OCI-LY3 (cell line): ENCODE results near the gene COMT.

Source experiments
- H2AFZ ChIP-seq: fragments of 200-600, 300-600 bp; shearing (Covaris generic); 2 replicates; pipeline ENCODE4 v1.6.0; 2014; ENCODE audit warnings: antibody characterized with exemption, low read depth, low read length
- H3K27ac ChIP-seq: fragments of 200-600, 300-600 bp; sonication (generic); 2 replicates; pipeline ENCODE4 v1.5.1; 2014; ENCODE audit warnings: mild to moderate bottlenecking, low read length, moderate library complexity, mixed read lengths
- H3K27me3 ChIP-seq: fragments of 200-600, 300-600 bp; sonication (generic); 2 replicates; pipeline ENCODE4 v1.6.1; 2014; ENCODE audit warnings: low read depth, low read length, mixed read lengths
- H3K36me3 ChIP-seq: fragments of 200-600, 300-600 bp; sonication (generic); replicated peaks from 2 replicates; pipeline ENCODE3; 2014; ENCODE audit warnings: low read depth, low read length, mixed read lengths
- H3K4me1 ChIP-seq: fragments of 300-600, 200-600 bp; sonication (generic); 2 replicates; pipeline ENCODE4 v1.6.1; 2014; ENCODE audit warnings: low read length, mixed read lengths
- H3K4me2 ChIP-seq: fragments of 200-600, 300-600 bp; sonication (generic); 2 replicates; pipeline ENCODE4 v1.6.1; 2014; ENCODE audit warnings: low read length, mixed read lengths
- H3K4me3 ChIP-seq: fragments of 300-600, 200-600 bp; sonication (generic); 2 replicates; pipeline ENCODE4 v1.5.1; 2014; ENCODE audit warnings: antibody characterized with exemption, mild to moderate bottlenecking, low read length, moderate library complexity
- H3K79me2 ChIP-seq: fragments of 300-600, 200-600 bp; shearing (Covaris generic); 2 replicates; pipeline ENCODE4 v1.6.1; 2014; ENCODE audit warnings: mild to moderate bottlenecking, low read length, mixed read lengths
- H3K9ac ChIP-seq: fragments of 300-600, 200-600 bp; shearing (Covaris generic); 2 replicates; pipeline ENCODE4 v1.6.0; 2014; ENCODE audit warnings: mild to moderate bottlenecking, low read length, moderate library complexity
- H3K9me3 ChIP-seq: fragments of 200-600, 300-600 bp; shearing (Covaris generic); 2 replicates; pipeline ENCODE4 v1.6.1; 2014; ENCODE audit warnings: low read length, mixed read lengths; ENCODE audit not compliant: insufficient read depth
- H4K20me1 ChIP-seq: fragments of 200-600, 300-600 bp; sonication (generic); 2 replicates; pipeline ENCODE4 v1.6.1; 2016; ENCODE audit warnings: low read length, mixed read lengths; ENCODE audit not compliant: insufficient read depth
- CTCF ChIP-seq: fragments of 200-600, 300-600 bp; sonication (generic); IDR thresholded peaks from 2 replicates; pipeline ENCODE4 v1.5.1; 2014; ENCODE audit warnings: antibody characterized with exemption, low read length, low read depth
- EZH2phosphoT487 ChIP-seq: fragments of 200-600 bp; shearing (Covaris generic); IDR thresholded peaks from 2 replicates; pipeline ENCODE4 v1.6.1; 2018; ENCODE audit warnings: antibody characterized with exemption, mixed run types, low read depth

COMT gene

GRCh38 chr22:20018001-20018400 lies 76.4 kb downstream of the COMT start:
- no peak for TF ChIP-seq CTCF
- TF ChIP-seq EZH2phosphoT487 = no peak
- H4K20me1 ChIP-seq = no peaks in the 10 kb centered on the region
- no peak overlapping the region for H2AFZ ChIP-seq
- H3K4me2 ChIP-seq = no peak overlapping the region
- H3K9ac ChIP-seq = no peak overlapping the region
- H3K27ac ChIP-seq = no peak overlapping the region
- H3K4me3 ChIP-seq = no peak overlapping the region
- H3K9me3 ChIP-seq = no peaks in the 10 kb centered on the region
- no peaks in the 10 kb centered on the region for H3K36me3 ChIP-seq
- H3K79me2 ChIP-seq = peaks cover 15% of the 10 kb centered on the region
- peaks cover 15% of the 10 kb centered on the region for H3K27me3 ChIP-seq
- peaks cover 24% of the 10 kb centered on the region for H3K4me1 ChIP-seq
